Measurements from ENCODE around the gene TEKTIP1. TPM values are rescaled to one million over a fixed set of nuclear protein-coding genes. Genes with fewer than 3 reads are reported as not detected.
A peak's percentile ranks its signal among the peaks of the same experiment; 100 is the strongest.
"Not testable (repeated sequence)": the region's sequence is repeated elsewhere in the genome, so short reads cannot be mapped to it uniquely, and the experiment has no call there.

TEKTIP1 gene
- total RNA-seq, 6 experiments from 2014 or later: 1.1 to 1.6 (median 1.3) TPM; not detected in 3

DNA sequence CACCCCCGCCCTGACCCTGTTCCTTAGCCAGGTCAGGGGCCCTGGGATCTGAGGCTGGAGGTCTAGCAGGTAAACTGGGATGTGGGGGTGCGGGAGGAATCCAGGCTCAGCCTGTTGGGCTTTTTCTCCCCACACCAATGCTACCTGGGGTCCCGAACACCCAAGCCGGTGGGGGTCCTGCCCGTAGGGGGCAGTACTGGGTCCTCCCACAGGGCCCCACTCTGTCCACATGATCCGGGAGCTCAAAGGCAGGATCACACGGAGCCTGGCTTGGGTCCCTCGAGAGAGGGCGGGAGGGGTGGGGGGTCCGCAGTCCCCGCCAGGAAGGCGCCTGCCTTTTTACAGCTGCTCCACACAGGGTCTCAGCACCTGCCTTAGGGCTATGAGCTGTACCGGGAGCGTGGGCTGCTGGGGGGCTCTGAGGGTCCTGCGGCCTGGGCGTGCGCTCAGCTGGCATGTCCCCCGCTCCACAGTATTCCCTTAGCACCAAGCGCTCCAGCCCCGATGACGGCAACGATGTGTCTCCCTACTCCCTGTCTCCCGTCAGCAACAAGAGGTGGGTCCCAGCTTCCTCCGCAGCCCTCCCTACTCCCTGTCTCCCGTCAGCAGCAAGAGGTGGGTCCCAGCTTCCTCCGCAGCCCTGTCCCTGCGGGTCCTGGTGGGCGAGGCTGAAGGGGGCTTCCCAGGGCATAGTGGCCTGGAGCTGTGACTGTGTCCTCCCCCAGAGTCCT is 12.3 kb upstream of the TEKTIP1 start:
- TF ChIP-seq POLR2A (IDR thresholded peaks at IDR 0.05): no peak
- TF ChIP-seq, protein P1, sequence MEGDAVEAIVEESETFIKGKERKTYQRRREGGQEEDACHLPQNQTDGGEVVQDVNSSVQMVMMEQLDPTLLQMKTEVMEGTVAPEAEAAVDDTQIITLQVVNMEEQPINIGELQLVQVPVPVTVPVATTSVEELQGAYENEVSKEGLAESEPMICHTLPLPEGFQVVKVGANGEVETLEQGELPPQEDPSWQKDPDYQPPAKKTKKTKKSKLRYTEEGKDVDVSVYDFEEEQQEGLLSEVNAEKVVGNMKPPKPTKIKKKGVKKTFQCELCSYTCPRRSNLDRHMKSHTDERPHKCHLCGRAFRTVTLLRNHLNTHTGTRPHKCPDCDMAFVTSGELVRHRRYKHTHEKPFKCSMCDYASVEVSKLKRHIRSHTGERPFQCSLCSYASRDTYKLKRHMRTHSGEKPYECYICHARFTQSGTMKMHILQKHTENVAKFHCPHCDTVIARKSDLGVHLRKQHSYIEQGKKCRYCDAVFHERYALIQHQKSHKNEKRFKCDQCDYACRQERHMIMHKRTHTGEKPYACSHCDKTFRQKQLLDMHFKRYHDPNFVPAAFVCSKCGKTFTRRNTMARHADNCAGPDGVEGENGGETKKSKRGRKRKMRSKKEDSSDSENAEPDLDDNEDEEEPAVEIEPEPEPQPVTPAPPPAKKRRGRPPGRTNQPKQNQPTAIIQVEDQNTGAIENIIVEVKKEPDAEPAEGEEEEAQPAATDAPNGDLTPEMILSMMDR (IDR thresholded peaks at IDR 0.05): no peak
- Histone ChIP-seq H3K27me3 (no peaks in the 10 kb centered on the region), H3K4me3 (no peak overlapping the region), H3K4me1 (peaks cover 0 to 13% (median 0%) of the 10 kb centered on the region in 4 donors), H3K9me3 (no peaks in the 10 kb centered on the region), H3K36me3 (peaks cover 5 to 42% (median 15%) of the 10 kb centered on the region in 4 donors), H3K27ac (no peak overlapping the region)
- ATAC-seq: no peak
- DNase-seq: no peak
- 90% methylated on average over 4 of the region's 28 CpGs for WGBS (ENCODE audit: insufficient coverage, low coverage, low lambda C conversion rate, missing lambda C conversion rate)
- intact Hi-C loops (cut with DNase I): no loop called here

DNA sequence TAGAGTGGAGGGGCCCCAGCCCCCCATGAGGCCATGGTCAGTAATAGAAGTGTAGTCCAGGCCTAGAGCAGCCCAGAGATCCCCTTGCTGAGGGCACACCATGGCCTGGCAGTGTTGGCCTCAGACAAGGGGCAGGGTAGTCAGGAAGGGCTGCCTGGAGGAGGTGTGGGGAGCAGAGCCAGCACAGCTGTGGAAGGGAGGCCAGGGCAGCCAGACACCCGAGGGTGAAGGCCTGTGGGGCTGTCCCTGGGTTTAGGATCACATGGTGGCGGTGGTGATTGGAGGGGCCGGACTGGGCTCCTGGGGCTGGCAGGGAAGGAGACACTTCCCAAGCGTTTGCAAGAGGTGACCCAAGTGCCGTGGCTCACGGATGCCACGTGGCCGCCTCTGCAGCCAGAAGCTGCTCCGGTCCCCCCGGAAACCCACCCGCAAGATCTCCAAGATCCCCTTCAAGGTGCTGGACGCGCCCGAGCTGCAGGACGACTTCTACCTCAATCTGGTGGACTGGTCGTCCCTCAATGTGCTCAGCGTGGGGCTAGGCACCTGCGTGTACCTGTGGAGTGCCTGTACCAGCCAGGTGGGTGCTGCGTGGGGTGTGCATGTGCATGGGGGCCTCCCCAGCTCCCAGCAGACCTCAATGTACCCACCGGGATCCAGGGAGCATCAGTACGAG is 11.6 kb upstream of the TEKTIP1 start:
- no peak for ATAC-seq
- no peak for DNase-seq
- no peaks in the 10 kb centered on the region for H3K27me3 ChIP-seq
- peaks cover 0 to 13% (median 0%) of the 10 kb centered on the region in 4 donors for H3K4me1 ChIP-seq
- peaks cover 5 to 49% (median 16%) of the 10 kb centered on the region in 4 donors for H3K36me3 ChIP-seq
- no peaks in the 10 kb centered on the region for H3K9me3 ChIP-seq
- TF ChIP-seq, protein P1 (IDR thresholded peaks at IDR 0.05): no peak
- TF ChIP-seq POLR2A (IDR thresholded peaks at IDR 0.05): no peak
- intact Hi-C loops (cut with DNase I): no loop called here
- H3K4me3 ChIP-seq: no peak overlapping the region
- WGBS (ENCODE audit: insufficient coverage, low coverage, low lambda C conversion rate, missing lambda C conversion rate): no CpG with 5 or more reads among the region's 21 CpGs
- no peak overlapping the region for H3K27ac ChIP-seq

DNA sequence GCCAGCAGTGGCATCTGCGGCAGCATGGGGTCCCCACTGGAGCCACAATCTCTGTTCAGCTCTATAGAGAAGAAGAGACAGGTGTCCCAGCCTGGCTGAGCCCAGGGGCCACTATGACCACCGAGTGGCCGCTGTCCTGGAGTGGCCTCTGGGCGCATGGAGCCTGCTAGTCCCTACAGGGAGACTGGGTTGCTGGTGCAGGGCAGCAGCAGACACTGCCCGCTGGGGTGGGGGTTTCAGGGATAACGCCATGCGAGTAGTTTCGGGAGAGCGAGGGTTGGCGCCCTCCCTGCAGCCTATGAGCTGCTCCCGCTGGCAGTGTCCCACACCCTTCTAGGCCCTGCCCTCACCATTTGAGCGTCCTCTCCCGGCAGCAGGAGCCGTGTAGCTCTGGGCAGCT is 10.9 kb upstream of the TEKTIP1 start:
- Histone ChIP-seq H3K9me3 (no peaks in the 10 kb centered on the region), H3K4me1 (peaks cover 0 to 13% (median 0%) of the 10 kb centered on the region in 4 donors), H3K4me3 (no peak overlapping the region), H3K36me3 (peaks cover 5 to 56% (median 21%) of the 10 kb centered on the region in 4 donors), H3K27me3 (no peaks in the 10 kb centered on the region), H3K27ac (no peak overlapping the region)
- no peak for ATAC-seq
- WGBS (ENCODE audit: insufficient coverage, low coverage, low lambda C conversion rate, missing lambda C conversion rate): 85% methylated on average over 5 of the region's 14 CpGs
- peak in 1 of 3 donors; percentile 22 for DNase-seq
- TF ChIP-seq, protein P1 (IDR thresholded peaks at IDR 0.05): no peak
- TF ChIP-seq POLR2A (IDR thresholded peaks at IDR 0.05): no peak
- intact Hi-C loops (cut with DNase I): no loop called here

DNA sequence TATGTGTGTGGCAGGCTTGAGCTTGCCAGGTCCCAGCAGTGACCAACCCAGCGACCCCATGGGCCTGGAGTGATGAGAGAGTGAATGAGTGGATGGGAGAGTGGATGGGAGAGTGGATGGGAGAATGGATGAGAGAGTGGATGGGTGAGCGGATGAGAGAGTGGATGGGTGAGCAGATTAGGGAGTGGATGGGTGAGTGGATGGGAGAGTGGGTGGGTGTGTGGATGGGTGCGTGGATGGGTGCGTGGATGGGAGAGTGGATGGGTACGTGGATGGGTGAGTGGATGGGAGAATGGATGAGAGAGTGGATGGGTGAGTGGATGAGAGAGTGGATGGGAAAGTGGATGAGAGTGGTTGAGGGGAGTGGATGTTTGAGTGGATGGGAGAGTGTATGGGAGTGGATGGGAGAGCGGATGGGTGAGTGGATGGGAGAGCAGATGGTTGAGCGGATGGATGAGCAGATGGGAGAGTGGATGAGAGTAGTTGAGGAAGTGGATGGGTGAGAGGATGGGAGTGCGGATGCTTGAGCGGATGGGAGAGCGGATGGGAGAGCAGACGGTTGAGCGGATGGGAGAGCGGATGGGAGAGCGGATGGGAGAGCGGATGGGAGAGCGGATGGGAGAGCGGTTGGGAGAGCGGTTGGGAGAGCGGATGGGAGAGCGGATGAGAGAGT is 10.3 kb upstream of the TEKTIP1 start:
- ATAC-seq: no peak
- Histone ChIP-seq H3K36me3 (peaks cover 5 to 60% (median 21%) of the 10 kb centered on the region in 4 donors), H3K4me1 (peaks cover 0 to 8% (median 0%) of the 10 kb centered on the region in 4 donors), H3K9me3 (no peaks in the 10 kb centered on the region), H3K4me3 (no peak overlapping the region), H3K27ac (no peak overlapping the region), H3K27me3 (no peaks in the 10 kb centered on the region)
- intact Hi-C loops (cut with DNase I): no loop called here
- TF ChIP-seq, protein P1 (IDR thresholded peaks at IDR 0.05): no peak
- no peak for TF ChIP-seq POLR2A (IDR thresholded peaks at IDR 0.05)
- WGBS (ENCODE audit: insufficient coverage, low coverage, low lambda C conversion rate, missing lambda C conversion rate): 94% methylated on average over 20 of the region's 20 CpGs
- DNase-seq: no peak

DNA sequence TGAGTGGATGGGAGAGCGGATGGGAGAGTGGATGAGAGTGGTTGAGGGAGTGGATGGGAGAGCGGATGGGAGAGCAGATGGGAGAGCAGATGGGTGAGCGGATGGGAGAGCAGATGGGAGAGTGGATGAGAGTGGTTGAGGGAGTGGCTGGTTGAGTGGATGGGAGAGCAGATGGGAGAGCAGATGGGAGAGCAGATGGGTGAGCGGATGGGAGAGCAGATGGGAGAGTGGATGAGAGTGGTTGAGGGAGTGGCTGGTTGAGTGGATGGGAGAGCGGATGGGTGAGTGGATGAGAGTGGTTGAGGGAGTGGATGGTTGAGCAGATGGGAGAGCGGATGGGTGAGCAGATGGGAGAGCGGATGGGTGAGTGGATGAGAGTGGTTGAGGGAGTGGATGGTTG is 9.7 kb upstream of the TEKTIP1 start:
- H3K4me1 ChIP-seq; intact Hi-C loops (cut with DNase I); H3K27ac ChIP-seq; ATAC-seq; H3K4me3 ChIP-seq; H3K9me3 ChIP-seq; DNase-seq; H3K27me3 ChIP-seq: not testable (repeated sequence)
- peaks cover 5 to 61% (median 21%) of the 10 kb centered on the region in 4 donors for H3K36me3 ChIP-seq
- 94% methylated on average over 7 of the region's 7 CpGs for WGBS (ENCODE audit: insufficient coverage, low coverage, low lambda C conversion rate, missing lambda C conversion rate)
